HepG2 (cell line): ENCODE data around the gene PSMC4. TPM values are rescaled to one million over a fixed set of nuclear protein-coding genes. Genes with fewer than 3 reads are reported as not detected.
"Not testable (repeated sequence)": the region's sequence is repeated elsewhere in the genome, so short reads cannot be mapped to it uniquely, and the experiment has no call there.

Experiments used
- ATAC-seq: fragments of 200-7000 bp; cut with Tn5 transposase; 3 replicates; pipeline ENCODE4 v1.9.1; 2020; ENCODE audit warnings: mild to moderate bottlenecking, moderate library complexity
- BruUV-seq: library from RNA; stranded (reverse); fragments of 400-500 nt; replicated peaks from 2 replicates; lab custom pipeline; 2021; lab: Mats Ljungman, UMichigan
- CTCF ChIA-PET: fragments of 300-600 bp; formaldehyde crosslinking; extraction: SDS; loops from one replicate; lab custom pipeline; 2021; ENCODE audit warnings: low total read pairs, inconsistent platforms, low intra/inter-chr PET ratio; lab: Yijun Ruan, JAX
- POLR2A ChIA-PET: fragments of 350-600 bp; sonication (Branson Sonifier 250); formaldehyde crosslinking; loops from one replicate; lab custom pipeline; 2020; ENCODE audit warnings: antibody characterized with exemption, inconsistent platforms; lab: Yijun Ruan, JAX
- DNase-seq: peaks from one replicate; pipeline ENCODE4 v3.0.0-alpha.2; 2015; ENCODE audit warnings: low spot score
- FAIRE-seq: peaks from 3 replicates; lab custom pipeline; 2011; peaks lifted over from hg19 to GRCh38; lab: Jason Lieb, UNC
- H2AFZ ChIP-seq: one replicate; pipeline ENCODE4 v1.6.1; 2011; ENCODE audit warnings: low read length, inconsistent platforms
- H3K27ac ChIP-seq: fragments of 300-600 bp; 3 replicates; pipeline ENCODE4 v1.8.0; 2011; ENCODE audit warnings: mixed run types, mild to moderate bottlenecking, mixed read lengths, low read length, inconsistent platforms; ENCODE audit not compliant: insufficient read depth; ENCODE audit errors: extremely low read length
- H3K27me3 ChIP-seq, 2 experiments: fragments of 200-600 bp in 1 of 2; 2 replicates in 1 of 2; 3 replicates in 1 of 2; pipeline versions ENCODE4 v1.6.0 to v1.8.0; 2011; ENCODE audit warnings: low read length in 2 of 2, mild to moderate bottlenecking in 2 of 2, moderate library complexity in 2 of 2, inconsistent platforms in 1 of 2; ENCODE audit not compliant: insufficient read depth in 2 of 2, control insufficient read depth in 1 of 2
- H3K36me3 ChIP-seq, 2 experiments: fragments of 200-600 bp in 1 of 2; replicated peaks in 1 of 2; 2 replicates in 1 of 2; 3 replicates in 1 of 2; pipeline versions ENCODE4 v1.5.1 to v1.8.0; 2011; ENCODE audit warnings: low read length in 2 of 2, inconsistent platforms in 1 of 2; ENCODE audit not compliant: insufficient read depth in 2 of 2, control insufficient read depth in 1 of 2
- H3K4me1 ChIP-seq: 2 replicates; pipeline ENCODE4 v1.5.1; 2012; ENCODE audit warnings: low read length, inconsistent platforms; ENCODE audit not compliant: insufficient read depth
- H3K4me2 ChIP-seq: 2 replicates; pipeline ENCODE4 v1.6.0; 2011; ENCODE audit warnings: low read depth, low read length, inconsistent platforms
- H3K4me3 ChIP-seq, 3 experiments: fragments of 200-600 bp in 1 of 3; sonication (generic), shearing (Covaris generic) in 1 of 3; replicated peaks in 1 of 3; 2 replicates each; pipeline ENCODE4 v1.5.1; 2011 to 2016; ENCODE audit warnings: low read length in 3 of 3, inconsistent platforms in 2 of 3, low read depth in 2 of 3, mild to moderate bottlenecking in 2 of 3, control low read depth in 1 of 3, mixed read lengths in 1 of 3; ENCODE audit not compliant: insufficient read depth in 1 of 3
- H3K79me2 ChIP-seq: one replicate; pipeline ENCODE4 v1.6.1; 2011; ENCODE audit warnings: low read length, inconsistent platforms; ENCODE audit not compliant: insufficient read depth
- H3K9ac ChIP-seq: 2 replicates; pipeline ENCODE4 v1.6.0; 2011; ENCODE audit warnings: mild to moderate bottlenecking, low read depth, low read length, inconsistent platforms; ENCODE audit not compliant: insufficient read depth
- H3K9me3 ChIP-seq: 2 replicates; pipeline ENCODE4 v1.5.1; 2012; ENCODE audit warnings: mild to moderate bottlenecking, low read length
- H4K20me1 ChIP-seq: 2 replicates; pipeline ENCODE4 v1.6.0; 2011; ENCODE audit warnings: inconsistent platforms, mild to moderate bottlenecking, low read length, moderate library complexity; ENCODE audit not compliant: insufficient read depth
- AFF4 ChIP-seq: sonication (generic); formaldehyde crosslinking; IDR thresholded peaks from 2 replicates; pipeline ENCODE4 v1.4.0; 2020; ENCODE audit warnings: missing genetic modification reagents
- FOSL2 ChIP-seq: sonication (generic); formaldehyde crosslinking; IDR thresholded peaks from 2 replicates; pipeline ENCODE4 v1.4.0; 2020; ENCODE audit warnings: missing genetic modification reagents
- HHEX ChIP-seq: IDR thresholded peaks from 2 replicates; pipeline ENCODE4 v1.6.1; 2016; ENCODE audit warnings: control low read depth
- ZNF253 ChIP-seq: sonication (generic); formaldehyde crosslinking; IDR thresholded peaks from 2 replicates; pipeline ENCODE4 v1.8.0; 2022; ENCODE audit warnings: mild to moderate bottlenecking, missing genetic modification reagents, borderline replicate concordance
- WGBS: methylation state at CpG from one replicate; pipeline ENCODE4 v1.1.6; 2017; ENCODE audit warnings: low lambda C conversion rate; 5-methylcytosine and 5-hydroxymethylcytosine counted together
- in situ Hi-C: cut with HindIII; loops from 2 replicates; pipeline ENCODE4 v1.10.0; 2017; ENCODE audit warnings: low pct_unique_long_range_greater_than_20kb; ENCODE audit not compliant: extremely low pct_ligation_motif_present
- intact Hi-C: fragments of 100-400 bp; cut with micrococcal nuclease; formaldehyde crosslinking; loops from one replicate; pipeline ENCODE4 v1.10.0; 2022; ENCODE audit not compliant: unreplicated experiment
- polyA plus RNA-seq, 8 experiments: library from polyadenylated mRNA; depleted of rRNA in 3 of 8; stranded (reverse) in 7 of 8; unstranded in 1 of 8; fragments of >200 nt; fragmentation: Illumina TruSeq in 4 of 8; extraction: Trizol in 4 of 8; gene quantifications; 2 replicates each; pipeline versions ENCODE4 v1.2.1 to v1.2.3, GENCODE V29; 2011 to 2016; ENCODE audit warnings: low read depth in 4 of 8, missing spikeins in 1 of 8, mixed read lengths in 1 of 8; ENCODE audit not compliant: insufficient read depth in 1 of 8
- total RNA-seq, 5 experiments: library from RNA; depleted of rRNA; stranded (reverse); fragments of >200 nt; fragmentation: Illumina TruSeq; extraction: Trizol; gene quantifications; 2 replicates each; pipeline ENCODE4 v1.2.3, GENCODE V29; 2016; ENCODE audit warnings: low read depth in 1 of 5

Gene PSMC4
- total and polyA plus RNA-seq, 2 of the 13 experiments (the other 11 are each of a cell fraction or from before 2014, with no cell fraction given) = 49.9 to 160 TPM

GRCh38 chr19:39951686-39952085 lies 19.3 kb upstream of the PSMC4 start:
- H3K4me2 ChIP-seq = no peak overlapping the region
- 29% methylated on average over 3 of the region's 3 CpGs for WGBS
- ATAC-seq = no peak
- H3K4me3 ChIP-seq = no peak overlapping the region
- peak; percentile 55; the same call in 1 of the 2 replicates for TF ChIP-seq FOSL2 (CRISPR knock-in tag)
- no peak for TF ChIP-seq ZNF253 (CRISPR knock-in tag)
- TF ChIP-seq AFF4 (CRISPR knock-in tag) = no peak
- H3K36me3 ChIP-seq = no peaks in the 10 kb centered on the region
- intact Hi-C loops = no loop called here
- no peak overlapping the region for H2AFZ ChIP-seq
- ChIA-PET POLR2A (no interaction called here), CTCF (no interaction called here)
- no peak overlapping the region for H3K27ac ChIP-seq
- in situ Hi-C loops = no loop called here
- no peaks in the 10 kb centered on the region for H3K9me3 ChIP-seq
- no peaks in the 10 kb centered on the region for H3K27me3 ChIP-seq
- H4K20me1 ChIP-seq = no peaks in the 10 kb centered on the region
- no peak for FAIRE-seq
- no peak overlapping the region for H3K9ac ChIP-seq
- no peaks in the 10 kb centered on the region for H3K79me2 ChIP-seq
- H3K4me1 ChIP-seq = peaks cover 2% of the 10 kb centered on the region
- no TSS peak for BruUV-seq
- no peak for DNase-seq

GRCh38 chr19:39953915-39954314 lies 17.1 kb upstream of the PSMC4 start:
- no peak for ATAC-seq
- in situ Hi-C loops = no loop called here
- H3K9me3 ChIP-seq = no peaks in the 10 kb centered on the region

GRCh38 chr19:39957886-39958285 lies 13.1 kb upstream of the PSMC4 start:
- H4K20me1 ChIP-seq, in situ Hi-C loops, BruUV-seq, ATAC-seq, H3K9me3 ChIP-seq, H2AFZ ChIP-seq, H3K4me3 ChIP-seq, POLR2A ChIA-PET, H3K27me3 ChIP-seq, H3K27ac ChIP-seq, H3K9ac ChIP-seq, intact Hi-C loops, H3K36me3 ChIP-seq, H3K4me1 ChIP-seq, CTCF ChIA-PET, H3K4me2 ChIP-seq, FAIRE-seq, H3K79me2 ChIP-seq, DNase-seq: not testable (repeated sequence)
- 76% methylated on average over 5 of the region's 5 CpGs for WGBS

More at GRCh38 chr19:39953915-39954314, 17.1 kb upstream of the PSMC4 start:
- no peak overlapping the region for H3K4me3 ChIP-seq
- H3K36me3 ChIP-seq = no peaks in the 10 kb centered on the region
- H2AFZ ChIP-seq = no peak overlapping the region
- FAIRE-seq (no peak), DNase-seq (no peak)
- intact Hi-C loops = no loop called here
- BruUV-seq = no TSS peak
- no peak overlapping the region for H3K4me2 ChIP-seq
- no peaks in the 10 kb centered on the region for H3K27me3 ChIP-seq
- CTCF ChIA-PET = no interaction called here
- no peaks in the 10 kb centered on the region for H3K79me2 ChIP-seq
- H3K4me1 ChIP-seq = no peaks in the 10 kb centered on the region
- no peak overlapping the region for H3K27ac ChIP-seq
- no peak overlapping the region for H3K9ac ChIP-seq
- no peak for TF ChIP-seq HHEX (CRISPR knock-in tag)
- TF ChIP-seq, all 625 proteins: peak for 0
- no peaks in the 10 kb centered on the region for H4K20me1 ChIP-seq
- POLR2A ChIA-PET = interaction anchor here (1.2 kb wide), 1 partner anchor 17 kb away, joined by 3 read pairs; the partner anchor contains the start of gene PSMC4
- 82% methylated on average over 7 of the region's 7 CpGs for WGBS
